Trophoblast cell (in vitro differentiated cells and primary cell): ENCODE data around the gene SLC25A1.
A peak's percentile ranks its signal among the peaks of the same experiment; 100 is the strongest.

Experiments
- DNase-seq, 2 donors: peaks; one replicate each; pipeline ENCODE4 v3.0.0-alpha.2; 2016
- H2AFZ ChIP-seq: 2 replicates; pipeline ENCODE4 v1.6.1; 2013; ENCODE audit warnings: low read length, moderate library complexity, mild to moderate bottlenecking; ENCODE audit not compliant: insufficient read depth, poor library complexity
- H2AK5ac ChIP-seq: 2 replicates; pipeline ENCODE4 v1.6.1; 2013; ENCODE audit warnings: mild to moderate bottlenecking, low read length
- H2BK120ac ChIP-seq: 2 replicates; pipeline ENCODE4 v1.6.1; 2013; ENCODE audit warnings: low read length, mild to moderate bottlenecking, moderate library complexity; ENCODE audit not compliant: insufficient read depth, poor library complexity
- H2BK12ac ChIP-seq: 2 replicates; pipeline ENCODE4 v1.6.1; 2013; ENCODE audit warnings: mild to moderate bottlenecking, low read length, moderate library complexity
- H2BK5ac ChIP-seq: 2 replicates; pipeline ENCODE4 v1.6.1; 2013; ENCODE audit warnings: low read length, low read depth, moderate library complexity, mild to moderate bottlenecking; ENCODE audit not compliant: poor library complexity
- H3K14ac ChIP-seq: 2 replicates; pipeline ENCODE4 v1.6.1; 2013; ENCODE audit warnings: mild to moderate bottlenecking, low read length
- H3K18ac ChIP-seq: 2 replicates; pipeline ENCODE4 v1.6.1; 2013; ENCODE audit warnings: mild to moderate bottlenecking, low read length
- H3K23ac ChIP-seq: 2 replicates; pipeline ENCODE4 v1.6.1; 2013; ENCODE audit warnings: low read length
- H3K27ac ChIP-seq: 2 replicates; pipeline ENCODE4 v1.5.1; 2013; ENCODE audit warnings: low read depth, mild to moderate bottlenecking, inconsistent platforms, low read length, moderate library complexity
- H3K27me3 ChIP-seq: 2 replicates; pipeline ENCODE4 v1.6.1; 2013; ENCODE audit warnings: inconsistent platforms, mild to moderate bottlenecking, low read length, moderate library complexity; ENCODE audit not compliant: insufficient read depth
- H3K36me3 ChIP-seq, 2 experiments: 1 replicate in 1 of 2; 2 replicates in 1 of 2; pipeline ENCODE4 v1.6.1; 2013; ENCODE audit warnings: low read length in 2 of 2, mild to moderate bottlenecking in 2 of 2, moderate library complexity in 1 of 2; ENCODE audit not compliant: insufficient read depth in 2 of 2, control insufficient read depth in 1 of 2
- H3K4ac ChIP-seq: 2 replicates; pipeline ENCODE4 v1.6.1; 2013; ENCODE audit warnings: low read depth, mild to moderate bottlenecking, low read length, moderate library complexity
- H3K4me1 ChIP-seq, 2 experiments: 1 replicate in 1 of 2; 2 replicates in 1 of 2; pipeline ENCODE4 v1.6.1; 2013; ENCODE audit warnings: low read length in 2 of 2, mild to moderate bottlenecking in 2 of 2, moderate library complexity in 1 of 2; ENCODE audit not compliant: insufficient read depth in 2 of 2, control insufficient read depth in 1 of 2
- H3K4me2 ChIP-seq: 2 replicates; pipeline ENCODE4 v1.6.1; 2013; ENCODE audit warnings: inconsistent platforms, mild to moderate bottlenecking, low read length, moderate library complexity
- H3K4me3 ChIP-seq: 2 replicates; pipeline ENCODE4 v1.5.1; 2013; ENCODE audit warnings: mild to moderate bottlenecking, low read depth, low read length, inconsistent platforms
- H3K79me1 ChIP-seq: one replicate; pipeline ENCODE4 v1.6.1; 2013; ENCODE audit warnings: low read length
- H3K79me2 ChIP-seq: 2 replicates; pipeline ENCODE4 v1.6.1; 2013; ENCODE audit warnings: low read length, mild to moderate bottlenecking; ENCODE audit not compliant: control insufficient read depth, insufficient read depth, poor library complexity
- H3K9ac ChIP-seq: 2 replicates; pipeline ENCODE4 v1.6.1; 2013; ENCODE audit warnings: mild to moderate bottlenecking, low read length
- H3K9me3 ChIP-seq: 2 replicates; pipeline ENCODE4 v1.6.1; 2013; ENCODE audit warnings: low read depth, mild to moderate bottlenecking, control low read depth, inconsistent platforms, low read length; ENCODE audit not compliant: insufficient read depth
- H4K12ac ChIP-seq: 2 replicates; pipeline ENCODE4 v1.6.1; 2013; ENCODE audit warnings: low read depth, mild to moderate bottlenecking, low read length, moderate library complexity
- H4K8ac ChIP-seq: 2 replicates; pipeline ENCODE4 v1.6.1; 2013; ENCODE audit warnings: low read depth, mild to moderate bottlenecking, low read length, moderate library complexity
- H4K91ac ChIP-seq: one replicate; pipeline ENCODE4 v1.6.1; 2013; ENCODE audit warnings: low read depth, mild to moderate bottlenecking, low read length, moderate library complexity
- WGBS: extraction: QIAGEN DNeasy Blood & Tissue Kit; methylation state at CpG from one replicate; pipeline ENCODE4 v1.1.7; 2013; ENCODE audit warnings: missing lambda C conversion rate; ENCODE audit not compliant: insufficient read length, insufficient coverage; ENCODE audit errors: extremely low coverage; 5-methylcytosine and 5-hydroxymethylcytosine counted together

Gene SLC25A1

GRCh38 chr22:19149047-19149883 is 29.3 kb downstream of the SLC25A1 start:
- no CpG with 5 or more reads among the region's 92 CpGs for WGBS
- no peak overlapping the region for H2BK12ac ChIP-seq

GRCh38 chr22:19148417-19149046 is 30.0 kb downstream of the SLC25A1 start:
- H3K23ac ChIP-seq: no peak overlapping the region
- H3K9ac ChIP-seq: no peak overlapping the region
- DNase-seq: no peak
- no peak overlapping the region for H4K8ac ChIP-seq
- no peaks in the 10 kb centered on the region for H3K79me1 ChIP-seq
- WGBS: no CpG with 5 or more reads among the region's 33 CpGs
- H4K12ac ChIP-seq: no peak overlapping the region
- no peak overlapping the region for H2BK120ac ChIP-seq
- no peak overlapping the region for H3K27ac ChIP-seq
- H3K4me3 ChIP-seq: no peak overlapping the region
- no peaks in the 10 kb centered on the region for H3K36me3 ChIP-seq
- H3K4me2 ChIP-seq: no peak overlapping the region
- H2AFZ ChIP-seq: no peak overlapping the region
- no peak overlapping the region for H2BK12ac ChIP-seq
- H3K27me3 ChIP-seq: peaks cover 62% of the 10 kb centered on the region
- H3K79me2 ChIP-seq: peaks cover 2% of the 10 kb centered on the region
- H4K91ac ChIP-seq: no peak overlapping the region
- no peak overlapping the region for H2BK5ac ChIP-seq
- no peak overlapping the region for H3K4ac ChIP-seq
- no peak overlapping the region for H3K14ac ChIP-seq
- no peak overlapping the region for H3K18ac ChIP-seq
- peaks cover 22% of the 10 kb centered on the region for H3K9me3 ChIP-seq
- H2AK5ac ChIP-seq: no peak overlapping the region
- H3K4me1 ChIP-seq: peaks cover 3 to 9% of the 10 kb centered on the region in 2 experiments

More at GRCh38 chr22:19149047-19149883, 29.3 kb downstream of the SLC25A1 start:
- Histone ChIP-seq H2AK5ac (no peak overlapping the region), H3K27me3 (peaks cover 62% of the 10 kb centered on the region), H3K18ac (no peak overlapping the region), H3K9ac (no peak overlapping the region), H3K79me2 (no peaks in the 10 kb centered on the region), H2BK120ac (no peak overlapping the region), H3K4me3 (no peak overlapping the region), H3K14ac (no peak overlapping the region), H3K9me3 (peaks cover 22% of the 10 kb centered on the region), H4K12ac (no peak overlapping the region), H2AFZ (no peak overlapping the region), H3K4me2 (peak overlapping the region; percentile 42), H4K8ac (no peak overlapping the region), H3K4me1 (peaks cover 0 to 5% of the 10 kb centered on the region in 2 experiments), H3K27ac (no peak overlapping the region), H3K4ac (no peak overlapping the region), H3K36me3 (no peaks in the 10 kb centered on the region), H3K79me1 (no peaks in the 10 kb centered on the region), H2BK5ac (no peak overlapping the region), H3K23ac (no peak overlapping the region), H4K91ac (no peak overlapping the region)
- peak in 1 of 2 donors; percentile 40 for DNase-seq

- Histone ChIP-seq H3K4me1 (peaks cover 3 to 9% of the 10 kb centered on the region in 2 experiments), H3K14ac (no peak overlapping the region), H4K8ac (no peak overlapping the region), H2BK5ac (no peak overlapping the region), H3K4me2 (no peak overlapping the region), H2AK5ac (no peak overlapping the region), H3K18ac (no peak overlapping the region), H3K4me3 (peak overlapping the region; percentile 8), H3K36me3 (peaks cover 4 to 5% of the 10 kb centered on the region in 2 experiments), H3K4ac (no peak overlapping the region), H4K91ac (no peak overlapping the region), H4K12ac (no peak overlapping the region), H3K79me1 (no peaks in the 10 kb centered on the region), H2BK12ac (no peak overlapping the region), H3K79me2 (peaks cover 2% of the 10 kb centered on the region), H2AFZ (no peak overlapping the region), H3K27me3 (peaks cover 57% of the 10 kb centered on the region), H2BK120ac (no peak overlapping the region), H3K23ac (no peak overlapping the region), H3K9me3 (peaks cover 20% of the 10 kb centered on the region), H3K27ac (no peak overlapping the region), H3K9ac (no peak overlapping the region)
- WGBS: no CpG with 5 or more reads among the region's 9 CpGs
- no peak for DNase-seq
Measured at GRCh38 chr22:19147195-19147780, 31.2 kb downstream of the SLC25A1 start.

GRCh38 chr22:19146215-19146968 is 32.1 kb downstream of the SLC25A1 start:
- Histone ChIP-seq H3K4me2 (no peak overlapping the region), H3K36me3 (peaks cover 11% of the 10 kb centered on the region in 2 experiments), H3K9me3 (peaks cover 18% of the 10 kb centered on the region), H3K79me1 (no peaks in the 10 kb centered on the region), H3K14ac (no peak overlapping the region), H2BK12ac (no peak overlapping the region), H2AFZ (no peak overlapping the region), H2BK5ac (no peak overlapping the region), H3K9ac (no peak overlapping the region), H3K27me3 (peaks cover 49% of the 10 kb centered on the region), H3K27ac (no peak overlapping the region), H3K4ac (no peak overlapping the region), H2BK120ac (no peak overlapping the region), H3K4me1 (peaks cover 3 to 9% of the 10 kb centered on the region in 2 experiments), H3K79me2 (peaks cover 2% of the 10 kb centered on the region), H4K12ac (no peak overlapping the region), H3K23ac (no peak overlapping the region), H4K8ac (no peak overlapping the region), H4K91ac (no peak overlapping the region), H3K4me3 (no peak overlapping the region), H2AK5ac (no peak overlapping the region), H3K18ac (no peak overlapping the region)
- no CpG with 5 or more reads among the region's 11 CpGs for WGBS
- DNase-seq: no peak
